Suppressor macrophage (primary cell): ENCODE data around the gene DAPK2.
"Not testable (repeated sequence)": the region's sequence is repeated elsewhere in the genome, so short reads cannot be mapped to it uniquely, and the experiment has no call there.

Experiments
- DNase-seq, 4 experiments: peaks; one replicate each; pipeline ENCODE4 v3.0.0-alpha.2; 2020 to 2022

The DAPK2 gene

GRCh38 chr15:63913336-63913735 is 132.9 kb downstream of the DAPK2 start:
- DNase-seq = no peak

- no peak for DNase-seq
These were observed 134.1 kb downstream of the DAPK2 start for GRCh38 chr15:63912061-63912615.

GRCh38 chr15:63911160-63911559 is 135.1 kb downstream of the DAPK2 start:
- no peak for DNase-seq

GRCh38 chr15:63909819-63910437 is 136.4 kb downstream of the DAPK2 start:
- DNase-seq = no peak

- peak; percentile 37 to 68 (median 58) for DNase-seq
These were observed 137.3 kb downstream of the DAPK2 start for GRCh38 chr15:63908991-63909390.

GRCh38 chr15:63908281-63908680 is 138.0 kb downstream of the DAPK2 start:
- DNase-seq = no peak

- DNase-seq = no peak
These were observed 138.8 kb downstream of the DAPK2 start for GRCh38 chr15:63907521-63907920.

- DNase-seq = no peak
These were observed 140.1 kb downstream of the DAPK2 start for GRCh38 chr15:63906266-63906584.

GRCh38 chr15:63905558-63906265 is 140.6 kb downstream of the DAPK2 start:
- peak in 3 of 4 experiments; percentile 42 to 73 (median 66) for DNase-seq

GRCh38 chr15:63905131-63905530 is 141.2 kb downstream of the DAPK2 start:
- no peak for DNase-seq

GRCh38 chr15:63904042-63904441 is 142.2 kb downstream of the DAPK2 start:
- DNase-seq = no peak

- DNase-seq = peak; percentile 45 to 70 (median 68)
These were observed 143.6 kb downstream of the DAPK2 start for GRCh38 chr15:63902671-63903035.

- DNase-seq = no peak
These were observed 144.2 kb downstream of the DAPK2 start for GRCh38 chr15:63901912-63902670.

GRCh38 chr15:63900306-63900705 is 146.0 kb downstream of the DAPK2 start:
- DNase-seq = no peak

- DNase-seq = not testable (repeated sequence)
These were observed 146.7 kb downstream of the DAPK2 start for GRCh38 chr15:63899606-63900005.

GRCh38 chr15:63899193-63899592 is 147.1 kb downstream of the DAPK2 start:
- DNase-seq = peak; percentile 18 to 75 (median 64)

GRCh38 chr15:63896336-63897115 is 149.8 kb downstream of the DAPK2 start:
- peak; percentile 88 to 96 (median 94) for DNase-seq

GRCh38 chr15:63895787-63896218 is 150.5 kb downstream of the DAPK2 start:
- no peak for DNase-seq

GRCh38 chr15:63895194-63895593 is 151.1 kb downstream of the DAPK2 start:
- no peak for DNase-seq

GRCh38 chr15:63894662-63894949 is 151.7 kb downstream of the DAPK2 start:
- no peak for DNase-seq

GRCh38 chr15:63893866-63894661 is 152.2 kb downstream of the DAPK2 start:
- DNase-seq = no peak
